Measurements from ENCODE around the gene TSNAXIP1. TPM values are rescaled to one million over a fixed set of nuclear protein-coding genes. Genes with fewer than 3 reads are reported as not detected.

Gene TSNAXIP1
- total and polyA plus RNA-seq, 9 of the 15 experiments (the other 6 are each of a cell fraction or from before 2014, with no cell fraction given), result 0.03 to 0.24 (median 0.11) TPM; not detected in 4

DNA sequence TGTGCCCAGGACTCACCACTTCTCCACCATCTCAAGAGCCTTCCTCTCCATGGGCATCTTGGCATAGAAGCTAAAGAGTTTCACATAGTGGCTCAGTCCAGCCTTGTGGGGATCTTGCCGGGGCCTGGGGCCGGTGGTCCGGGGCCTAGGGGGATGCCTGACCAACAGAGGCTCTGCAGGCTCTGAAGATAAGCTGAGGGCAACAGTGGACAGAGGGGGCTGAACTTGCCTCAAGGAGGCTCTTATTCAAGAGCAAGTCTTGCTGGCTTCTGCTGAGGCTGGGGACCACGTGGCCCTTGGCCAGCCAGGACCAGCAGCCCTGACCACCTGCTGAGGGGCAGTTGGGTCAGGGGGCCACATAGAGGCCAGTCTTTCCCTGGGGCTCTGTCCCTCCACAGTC, 22.0 kb downstream of the TSNAXIP1 start:
- peaks cover 5% of the 10 kb centered on the region for H3K9me1 ChIP-seq (ENCODE audit: control insufficient read depth, insufficient read depth, low read length)
- ChIA-PET POLR2A (no interaction called here), CTCF (ENCODE audit: low intra/inter-chr PET ratio) (no interaction called here)
- H3K79me2 ChIP-seq (ENCODE audit: control insufficient read depth, insufficient read depth, low read length), result peaks cover 16% of the 10 kb centered on the region
- no peaks in the 10 kb centered on the region for H3K9me3 ChIP-seq (replicated peaks; ENCODE audit: control insufficient read depth, insufficient read depth, low read depth, low read length)
- no peak for FAIRE-seq
- WGBS (ENCODE audit: insufficient coverage, low coverage, missing lambda C conversion rate), result 91% methylated on average over 4 of the region's 4 CpGs
- H3K27ac ChIP-seq (ENCODE audit: extremely low read depth, low read depth, low read length), result no peak overlapping the region
- BruUV-seq (replicated peaks), result no TSS peak
- no peak overlapping the region for H2AFZ ChIP-seq (ENCODE audit: low read depth, low read length)
- no peak overlapping the region for H3K4me2 ChIP-seq (ENCODE audit: insufficient read depth, low read length)
- intact Hi-C loops (cut with micrococcal nuclease) (no loop called here), in situ Hi-C loops (cut with MboI) (no loop called here)
- DNase-seq (ENCODE audit: extremely low read depth in 1 of 4, low spot score in 3 of 4), result peak in 1 of 4 experiments; percentile 10
- ATAC-seq, result no peak
- H3K36me3 ChIP-seq (ENCODE audit: control insufficient read depth, insufficient read depth, low read length), result peaks cover 58% of the 10 kb centered on the region; the same call in 2 of the 3 replicates
- no peak overlapping the region for H3K4me3 ChIP-seq
- TF ChIP-seq ZNF707 (CRISPR knock-in tag; conservative IDR thresholded peaks at IDR 0.05) (no peak), SRSF1 (IDR thresholded peaks at IDR 0.05; ENCODE audit: low read depth, low read length) (no peak), IFI16 (CRISPR knock-in tag; IDR thresholded peaks at IDR 0.05) (no peak), TGIF2 (CRISPR knock-in tag; IDR thresholded peaks at IDR 0.05) (no peak), NFE2L1 (tag; IDR thresholded peaks at IDR 0.05; ENCODE audit: borderline replicate concordance, low read depth) (no peak), NFRKB (IDR thresholded peaks at IDR 0.05; ENCODE audit: low read depth) (no peak), ZNF3 (CRISPR knock-in tag; IDR thresholded peaks at IDR 0.05) (no peak), TCFL5 (CRISPR knock-in tag; conservative IDR thresholded peaks at IDR 0.05) (no peak), ZKSCAN1 (IDR thresholded peaks at IDR 0.05; ENCODE audit: low read depth, low read length) (no peak), MIER1 (IDR thresholded peaks at IDR 0.05; ENCODE audit: low read depth) (no peak)
- TF ChIP-seq, protein P1, sequence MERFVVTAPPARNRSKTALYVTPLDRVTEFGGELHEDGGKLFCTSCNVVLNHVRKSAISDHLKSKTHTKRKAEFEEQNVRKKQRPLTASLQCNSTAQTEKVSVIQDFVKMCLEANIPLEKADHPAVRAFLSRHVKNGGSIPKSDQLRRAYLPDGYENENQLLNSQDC (CRISPR knock-in tag; IDR thresholded peaks at IDR 0.05), result no peak
- TF ChIP-seq, protein P2, sequence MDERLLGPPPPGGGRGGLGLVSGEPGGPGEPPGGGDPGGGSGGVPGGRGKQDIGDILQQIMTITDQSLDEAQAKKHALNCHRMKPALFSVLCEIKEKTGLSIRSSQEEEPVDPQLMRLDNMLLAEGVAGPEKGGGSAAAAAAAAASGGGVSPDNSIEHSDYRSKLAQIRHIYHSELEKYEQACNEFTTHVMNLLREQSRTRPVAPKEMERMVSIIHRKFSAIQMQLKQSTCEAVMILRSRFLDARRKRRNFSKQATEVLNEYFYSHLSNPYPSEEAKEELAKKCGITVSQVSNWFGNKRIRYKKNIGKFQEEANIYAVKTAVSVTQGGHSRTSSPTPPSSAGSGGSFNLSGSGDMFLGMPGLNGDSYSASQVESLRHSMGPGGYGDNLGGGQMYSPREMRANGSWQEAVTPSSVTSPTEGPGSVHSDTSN (CRISPR knock-in tag; IDR thresholded peaks at IDR 0.05; ENCODE audit: low read depth), result no peak
- TF ChIP-seq, protein P2 (tag; conservative IDR thresholded peaks at IDR 0.05; ENCODE audit: low read depth), result no peak
- H3K27me3 ChIP-seq (ENCODE audit: control insufficient read depth in 2 of 2, insufficient read depth in 2 of 2, low read length in 2 of 2), result no peaks in the 10 kb centered on the region
- H3K9ac ChIP-seq (ENCODE audit: insufficient read depth in 1 of 2, low read depth in 2 of 2, low read length in 2 of 2), result no peak overlapping the region
- H4K20me1 ChIP-seq (replicated peaks; ENCODE audit: control insufficient read depth, insufficient read depth, low read length), result no peaks in the 10 kb centered on the region; the same call in 1 of the 2 replicates
- H3K4me1 ChIP-seq (replicated peaks in 1 of 2; ENCODE audit: control insufficient read depth in 2 of 2, insufficient read depth in 2 of 2, low read length in 2 of 2), result peaks cover 7 to 26% of the 10 kb centered on the region in 2 experiments; a peak in 4 of 5 replicates

All from K562 (cell line).